Measurements from ENCODE around the gene UPK3BL1. TPM values are rescaled to one million over a fixed set of nuclear protein-coding genes. Genes with fewer than 3 reads are reported as not detected.
"Not testable (repeated sequence)": the region's sequence is repeated elsewhere in the genome, so short reads cannot be mapped to it uniquely, and the experiment has no call there.

The UPK3BL1 gene
- total RNA-seq, 2 donors from 2014 or later = 12.0 to 24.4 TPM

- not testable (repeated sequence) for H3K4me1 ChIP-seq; DNase-seq (ENCODE audit: low spot score); H3K27me3 ChIP-seq; H3K36me3 ChIP-seq; H3K9me3 ChIP-seq; H3K4me3 ChIP-seq; H3K27ac ChIP-seq
Measured at GRCh38 chr7:102611013-102611674, 31.4 kb downstream of the UPK3BL1 start.

- DNase-seq (ENCODE audit: low spot score); H3K27me3 ChIP-seq; H3K36me3 ChIP-seq; H3K27ac ChIP-seq; H3K4me1 ChIP-seq; H3K9me3 ChIP-seq; H3K4me3 ChIP-seq: not testable (repeated sequence)
Measured at GRCh38 chr7:102610441-102610840, 32.1 kb downstream of the UPK3BL1 start.

GRCh38 chr7:102609734-102610133 lies 32.9 kb downstream of the UPK3BL1 start:
- DNase-seq (ENCODE audit: low spot score); H3K27me3 ChIP-seq; H3K27ac ChIP-seq; H3K36me3 ChIP-seq; H3K4me1 ChIP-seq; H3K4me3 ChIP-seq; H3K9me3 ChIP-seq: not testable (repeated sequence)

GRCh38 chr7:102606848-102607247 lies 35.7 kb downstream of the UPK3BL1 start:
- not testable (repeated sequence) for H3K4me3 ChIP-seq; H3K9me3 ChIP-seq; DNase-seq (ENCODE audit: low spot score); H3K4me1 ChIP-seq; H3K36me3 ChIP-seq; H3K27ac ChIP-seq; H3K27me3 ChIP-seq

- not testable (repeated sequence) for H3K27ac ChIP-seq; H3K4me3 ChIP-seq; H3K27me3 ChIP-seq; H3K9me3 ChIP-seq; H3K36me3 ChIP-seq; DNase-seq (ENCODE audit: low spot score); H3K4me1 ChIP-seq
Measured at GRCh38 chr7:102604431-102605145, 38.0 kb downstream of the UPK3BL1 start.

- H3K27me3 ChIP-seq; H3K4me1 ChIP-seq; H3K9me3 ChIP-seq; H3K27ac ChIP-seq; H3K36me3 ChIP-seq; DNase-seq (ENCODE audit: low spot score); H3K4me3 ChIP-seq: not testable (repeated sequence)
Measured at GRCh38 chr7:102602317-102602716, 40.3 kb downstream of the UPK3BL1 start.

GRCh38 chr7:102599699-102600098 lies 42.9 kb downstream of the UPK3BL1 start:
- H3K27ac ChIP-seq; H3K36me3 ChIP-seq; H3K4me1 ChIP-seq; H3K4me3 ChIP-seq; DNase-seq (ENCODE audit: low spot score); H3K27me3 ChIP-seq; H3K9me3 ChIP-seq: not testable (repeated sequence)

GRCh38 chr7:102596036-102596435 lies 46.6 kb downstream of the UPK3BL1 start:
- H3K27ac ChIP-seq; H3K27me3 ChIP-seq; H3K9me3 ChIP-seq; H3K36me3 ChIP-seq; DNase-seq (ENCODE audit: low spot score); H3K4me1 ChIP-seq; H3K4me3 ChIP-seq: not testable (repeated sequence)

- not testable (repeated sequence) for H3K27ac ChIP-seq, H3K4me1 ChIP-seq
Measured at GRCh38 chr7:102593637-102594334, 48.8 kb downstream of the UPK3BL1 start.

GRCh38 chr7:102592477-102593019 lies 50.0 kb downstream of the UPK3BL1 start:
- not testable (repeated sequence) for H3K27me3 ChIP-seq, H3K36me3 ChIP-seq, H3K4me3 ChIP-seq, H3K27ac ChIP-seq, H3K4me1 ChIP-seq, H3K9me3 ChIP-seq
- peak; percentile 59 for DNase-seq (ENCODE audit: low spot score)

More at GRCh38 chr7:102593637-102594334, 48.8 kb downstream of the UPK3BL1 start:
- H3K4me3 ChIP-seq; DNase-seq (ENCODE audit: low spot score); H3K27me3 ChIP-seq; H3K36me3 ChIP-seq; H3K9me3 ChIP-seq: not testable (repeated sequence)

- H3K4me3 ChIP-seq; H3K4me1 ChIP-seq; H3K27ac ChIP-seq; H3K27me3 ChIP-seq; DNase-seq (ENCODE audit: low spot score); H3K36me3 ChIP-seq; H3K9me3 ChIP-seq: not testable (repeated sequence)
Measured at GRCh38 chr7:102589857-102590256, 52.7 kb downstream of the UPK3BL1 start.

Other genes with a start within 250 kb of the UPK3BL1 start
- 1 to 10 TPM; 9.6 to 9.8 TPM for gene PRKRIP1, start 246.4 kb downstream of the UPK3BL1 start, total RNA-seq
- 10 to 100 TPM in 1 of 2 donors, 1 to 10 TPM in 1; 5.9 to 13.3 TPM for gene ORAI2, start 209.2 kb downstream of the UPK3BL1 start, total RNA-seq
- 10 to 100 TPM; 10.8 to 16.8 TPM for gene ALKBH4, start 177.9 kb downstream of the UPK3BL1 start, total RNA-seq
- gene LRWD1, start 177.8 kb downstream of the UPK3BL1 start, total RNA-seq = 10 to 100 TPM in 1 of 2 donors, 1 to 10 TPM in 1; 9.8 to 13.7 TPM
- 10 to 100 TPM; 19.2 to 34.8 TPM for gene POLR2J, start 163.9 kb downstream of the UPK3BL1 start, total RNA-seq
- gene RASA4B, start 125.0 kb downstream of the UPK3BL1 start, total RNA-seq = 1 to 10 TPM; 4.3 to 7.5 TPM
- under 1 TPM; 0.83 to 0.89 TPM for gene UPK3BL2, start 99.1 kb downstream of the UPK3BL1 start, total RNA-seq
- under 1 TPM in 1 of 2 donors, not detected in 1; 0.16 TPM for gene SPDYE2, start 91.6 kb downstream of the UPK3BL1 start, total RNA-seq
- 10 to 100 TPM in 1 of 2 donors, 1 to 10 TPM in 1; 6.2 to 10.8 TPM for gene POLR2J3, start 70.2 kb downstream of the UPK3BL1 start, total RNA-seq
- 1 to 10 TPM; 7.0 to 8.6 TPM for gene RASA4, start 26.0 kb downstream of the UPK3BL1 start, total RNA-seq
- not detected for gene SPDYE2B, start 7.5 kb upstream of the UPK3BL1 start, total RNA-seq
- gene POLR2J2, start 28.9 kb upstream of the UPK3BL1 start, total RNA-seq = 1 to 10 TPM in 1 of 2 donors, under 1 TPM in 1; 0.44 to 1.4 TPM
- gene FAM185A, start 106.2 kb upstream of the UPK3BL1 start, total RNA-seq = 1 to 10 TPM; 4.6 to 9.6 TPM